ENCODE data around the gene ZDHHC22. TPM values are rescaled to one million over a fixed set of nuclear protein-coding genes. Genes with fewer than 3 reads are reported as not detected.

The ZDHHC22 gene
- total and polyA plus RNA-seq, 2 of the 13 experiments (the other 11 are each of a cell fraction or from before 2014, with no cell fraction given): not detected

- 0 out of 2 replicates have a peak, but pooled peaks have one; percentile 18 for TF ChIP-seq ZNF816 (CRISPR knock-in tag; IDR thresholded peaks at IDR 0.05; ENCODE audit: borderline replicate concordance)
- TF ChIP-seq NR2F6 (IDR thresholded peaks at IDR 0.05): no peak
- peak; percentile 9; the same call in 1 of the 2 replicates for TF ChIP-seq NR2F6 (CRISPR knock-in tag; IDR thresholded peaks at IDR 0.05)
Observed at GRCh38 chr14:77097006-77097699, 44.4 kb downstream of the ZDHHC22 start (continued).

GRCh38 chr14:77094672-77095284, 46.8 kb downstream of the ZDHHC22 start:
- no peak for ATAC-seq
- H3K4me1 ChIP-seq (ENCODE audit: insufficient read depth, low read length): peaks cover 28% of the 10 kb centered on the region
- H3K79me2 ChIP-seq (ENCODE audit: insufficient read depth, low read length): peaks cover 14% of the 10 kb centered on the region
- ChIA-PET POLR2A (no interaction called here), CTCF (ENCODE audit: low intra/inter-chr PET ratio, low total read pairs) (interaction anchor here (1.0 to 2.4 kb wide), 4 partner anchors 24 to 225 kb away, joined by 4 to 22 read pairs (median 10); no protein-coding TSS in a partner anchor)
- no peak overlapping the region for H2AFZ ChIP-seq (ENCODE audit: low read length)
- H3K36me3 ChIP-seq (replicated peaks in 1 of 2; ENCODE audit: control insufficient read depth in 1 of 2, insufficient read depth in 2 of 2, low read length in 2 of 2): no peaks in the 10 kb centered on the region
- H3K27ac ChIP-seq (ENCODE audit: extremely low read length, insufficient read depth, low read length): no peak overlapping the region
- DNase-seq (ENCODE audit: low spot score): peak; percentile 63
- WGBS (ENCODE audit: low lambda C conversion rate): 4% methylated on average over 8 of the region's 8 CpGs
- BruUV-seq (replicated peaks): no TSS peak
- no peaks in the 10 kb centered on the region for H4K20me1 ChIP-seq (ENCODE audit: insufficient read depth, low read length)
- no peaks in the 10 kb centered on the region; a peak in 1 of 5 replicates for H3K27me3 ChIP-seq (ENCODE audit: control insufficient read depth in 1 of 2, insufficient read depth in 2 of 2, low read length in 2 of 2)
- peak; percentile 80 for FAIRE-seq
- H3K4me2 ChIP-seq (ENCODE audit: low read depth, low read length): no peak overlapping the region
- in situ Hi-C loops (cut with HindIII; ENCODE audit: extremely low pct_ligation_motif_present, low pct_unique_long_range_greater_than_20kb) (no loop called here), intact Hi-C loops (cut with micrococcal nuclease; ENCODE audit: unreplicated experiment) (loop anchor here (1.0 to 5.0 kb wide), 4 partner anchors 24 to 224 kb away; no protein-coding TSS in a partner anchor)
- H3K4me3 ChIP-seq (replicated peaks in 1 of 3; ENCODE audit: insufficient read depth in 1 of 3, low read depth in 2 of 3, low read length in 3 of 3): no peak overlapping the region
- TF ChIP-seq STAG1 (CRISPR knock-in tag; IDR thresholded peaks at IDR 0.05) (peak; percentile 85), ZNF644 (CRISPR knock-in tag; IDR thresholded peaks at IDR 0.05; ENCODE audit: low read depth) (peak; percentile 66; the same call in 1 of the 2 replicates), ZNF362 (CRISPR knock-in tag; IDR thresholded peaks at IDR 0.05; ENCODE audit: borderline replicate concordance) (peak; percentile 54; the same call in 1 of the 2 replicates), SMC3 (IDR thresholded peaks at IDR 0.05; ENCODE audit: low read length) (peak; percentile 79), CTCF (CRISPR knock-in tag; IDR thresholded peaks at IDR 0.05) (peak; percentile 80), XRCC5 (optimal IDR thresholded peaks at IDR 0.05; ENCODE audit: low read length) (peak; percentile 44), FUBP1 (CRISPR knock-in tag; IDR thresholded peaks at IDR 0.05; ENCODE audit: borderline replicate concordance) (no peak), SIN3A (IDR thresholded peaks at IDR 0.05; ENCODE audit: borderline replicate concordance, low read depth, low read length) (no peak), ZSCAN31 (CRISPR knock-in tag; IDR thresholded peaks at IDR 0.05; ENCODE audit: low read depth) (no peak), TARDBP (CRISPR knock-in tag; IDR thresholded peaks at IDR 0.05) (0 out of 2 replicates have a peak, but pooled peaks have one; percentile 15), THAP11 (CRISPR knock-in tag; IDR thresholded peaks at IDR 0.05) (0 out of 2 replicates have a peak, but pooled peaks have one; percentile 21), RAD21 (CRISPR knock-in tag; IDR thresholded peaks at IDR 0.05) (peak; percentile 60; the same call in 1 of the 2 replicates), ZNF775 (CRISPR knock-in tag; IDR thresholded peaks at IDR 0.05; ENCODE audit: borderline replicate concordance) (no peak)
- H3K9me3 ChIP-seq (ENCODE audit: low read length): peaks cover 15% of the 10 kb centered on the region
- H3K9ac ChIP-seq (ENCODE audit: insufficient read depth, low read depth, low read length): no peak overlapping the region

All from HepG2 (cell line).